Omental fat pad (tissue), 4 donors: ENCODE results near the gene MXD1. TPM values are rescaled to one million over a fixed set of nuclear protein-coding genes. Genes with fewer than 3 reads are reported as not detected.

Experiments
- ATAC-seq: fragments of 150-250 bp; one replicate; pipeline ENCODE4 v1.9.1; 2016; ENCODE audit warnings: mild to moderate bottlenecking, moderate library complexity; ENCODE audit not compliant: low FRiP score
- DNase-seq: peaks from one replicate; pipeline ENCODE4 v3.0.0-alpha.2; 2019; ENCODE audit warnings: low spot score
- total RNA-seq, 4 donors: library from RNA; depleted of rRNA; stranded (reverse); fragments of >200 nt; gene quantifications; one replicate each; pipeline ENCODE4 v1.1.0, GENCODE V29; 2016
- TF ChIP-seq, protein P1 (sequence below), 3 donors: fragments of 450-650 bp; IDR thresholded peaks; one replicate each; pipeline ENCODE4 v1.5.1; 2016 to 2017; ENCODE audit warnings: antibody characterized with exemption in 3 of 3, mild to moderate bottlenecking in 3 of 3, moderate library complexity in 2 of 3

Gene MXD1
- total RNA-seq, 4 donors from 2014 or later = 13.0 to 34.4 (median 22.4) TPM

DNA sequence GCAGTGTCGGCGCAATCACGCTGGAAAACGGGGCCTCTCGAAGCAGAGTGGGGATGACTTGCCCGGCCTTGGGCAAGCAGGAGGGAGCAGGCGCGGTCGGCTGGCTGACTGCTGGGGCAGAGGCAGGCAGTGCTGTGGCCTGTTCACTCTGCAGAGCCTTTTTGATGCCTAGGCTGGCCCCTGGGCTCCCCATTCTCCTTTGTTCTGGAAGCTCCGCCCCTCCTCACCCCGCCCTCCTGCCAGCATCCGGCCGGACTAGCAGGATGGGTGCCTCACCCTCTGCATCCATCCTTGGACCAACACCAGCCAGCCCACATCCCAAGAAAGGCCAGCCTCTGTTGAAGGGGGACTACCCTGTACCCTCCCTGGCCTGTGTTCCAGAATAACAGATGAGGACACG lies 46.6 kb downstream of the MXD1 start, which contains the start of gene ASPRV1:
TSS of gene ASPRV1 (minus strand) at position 136 of the 400 bp plus-strand sequence. CDS start 195 bp downstream, outside the sequence.
- TF ChIP-seq, protein P1, sequence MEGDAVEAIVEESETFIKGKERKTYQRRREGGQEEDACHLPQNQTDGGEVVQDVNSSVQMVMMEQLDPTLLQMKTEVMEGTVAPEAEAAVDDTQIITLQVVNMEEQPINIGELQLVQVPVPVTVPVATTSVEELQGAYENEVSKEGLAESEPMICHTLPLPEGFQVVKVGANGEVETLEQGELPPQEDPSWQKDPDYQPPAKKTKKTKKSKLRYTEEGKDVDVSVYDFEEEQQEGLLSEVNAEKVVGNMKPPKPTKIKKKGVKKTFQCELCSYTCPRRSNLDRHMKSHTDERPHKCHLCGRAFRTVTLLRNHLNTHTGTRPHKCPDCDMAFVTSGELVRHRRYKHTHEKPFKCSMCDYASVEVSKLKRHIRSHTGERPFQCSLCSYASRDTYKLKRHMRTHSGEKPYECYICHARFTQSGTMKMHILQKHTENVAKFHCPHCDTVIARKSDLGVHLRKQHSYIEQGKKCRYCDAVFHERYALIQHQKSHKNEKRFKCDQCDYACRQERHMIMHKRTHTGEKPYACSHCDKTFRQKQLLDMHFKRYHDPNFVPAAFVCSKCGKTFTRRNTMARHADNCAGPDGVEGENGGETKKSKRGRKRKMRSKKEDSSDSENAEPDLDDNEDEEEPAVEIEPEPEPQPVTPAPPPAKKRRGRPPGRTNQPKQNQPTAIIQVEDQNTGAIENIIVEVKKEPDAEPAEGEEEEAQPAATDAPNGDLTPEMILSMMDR (IDR thresholded peaks at IDR 0.05) = no peak
- DNase-seq (no peak), ATAC-seq (no peak)

DNA sequence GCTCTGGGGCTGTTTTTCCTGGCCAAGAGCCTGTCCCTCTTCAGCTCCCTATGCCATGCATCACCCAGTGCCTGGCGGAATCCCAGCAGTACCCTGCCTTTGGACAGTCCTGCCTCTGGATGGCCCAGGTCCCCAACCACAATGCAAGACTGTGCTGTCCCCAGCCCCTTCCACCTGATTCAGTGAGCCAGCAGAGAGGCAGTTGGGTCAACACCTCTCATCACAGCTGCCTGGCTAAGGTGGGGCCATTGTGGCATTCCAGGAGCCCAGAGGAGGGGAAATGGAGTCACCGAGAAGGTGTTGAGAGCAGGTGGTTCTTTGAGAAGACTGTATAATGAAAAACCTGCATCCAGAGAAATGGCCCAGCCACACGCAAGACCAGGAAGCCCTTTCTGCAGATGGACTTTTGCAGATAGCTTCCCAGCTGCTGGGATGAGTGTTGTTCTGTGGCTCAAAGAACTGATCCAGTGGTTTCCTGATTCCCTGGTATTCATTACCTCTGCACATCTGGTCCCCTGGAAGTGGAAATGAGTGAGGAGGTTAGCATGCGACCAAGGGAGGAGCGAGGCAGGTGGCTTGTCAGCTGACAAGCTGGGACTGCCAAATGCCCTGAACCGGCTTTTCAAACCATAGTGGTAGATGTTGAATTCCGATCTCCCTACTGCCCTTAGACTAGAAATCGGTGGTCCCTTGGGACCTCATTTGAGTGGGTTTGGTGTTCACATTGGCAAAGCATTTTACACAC lies 48.2 kb downstream of the MXD1 start:
- TF ChIP-seq, protein P1 (IDR thresholded peaks at IDR 0.05) = no peak
- ATAC-seq (no peak), DNase-seq (no peak)

DNA sequence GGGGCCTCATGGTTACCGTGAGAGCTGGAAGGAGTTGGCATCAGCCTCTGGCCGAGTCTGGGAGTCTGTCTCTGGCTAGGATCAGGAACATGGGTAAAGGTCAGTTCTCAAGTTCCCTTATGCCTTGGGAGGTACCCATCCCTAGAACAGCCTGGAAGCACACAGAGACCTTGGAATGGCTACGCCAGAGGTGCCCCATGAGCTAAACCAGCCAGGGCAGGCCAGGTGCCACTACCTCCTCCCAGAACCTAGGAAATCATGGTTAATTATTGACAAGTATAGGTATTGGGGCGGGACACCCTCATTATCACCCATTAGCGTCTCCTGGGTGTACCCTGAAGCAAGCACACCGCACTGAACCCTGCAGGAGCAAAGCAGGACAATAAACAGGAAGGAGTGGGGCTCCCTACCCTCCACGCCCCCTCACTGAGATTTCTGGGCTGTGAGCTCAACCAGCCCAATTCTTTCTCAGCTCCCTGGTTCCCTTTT lies 49.5 kb downstream of the MXD1 start:
- ATAC-seq (no peak), DNase-seq (no peak)
- TF ChIP-seq, protein P1 (IDR thresholded peaks at IDR 0.05) = no peak

DNA sequence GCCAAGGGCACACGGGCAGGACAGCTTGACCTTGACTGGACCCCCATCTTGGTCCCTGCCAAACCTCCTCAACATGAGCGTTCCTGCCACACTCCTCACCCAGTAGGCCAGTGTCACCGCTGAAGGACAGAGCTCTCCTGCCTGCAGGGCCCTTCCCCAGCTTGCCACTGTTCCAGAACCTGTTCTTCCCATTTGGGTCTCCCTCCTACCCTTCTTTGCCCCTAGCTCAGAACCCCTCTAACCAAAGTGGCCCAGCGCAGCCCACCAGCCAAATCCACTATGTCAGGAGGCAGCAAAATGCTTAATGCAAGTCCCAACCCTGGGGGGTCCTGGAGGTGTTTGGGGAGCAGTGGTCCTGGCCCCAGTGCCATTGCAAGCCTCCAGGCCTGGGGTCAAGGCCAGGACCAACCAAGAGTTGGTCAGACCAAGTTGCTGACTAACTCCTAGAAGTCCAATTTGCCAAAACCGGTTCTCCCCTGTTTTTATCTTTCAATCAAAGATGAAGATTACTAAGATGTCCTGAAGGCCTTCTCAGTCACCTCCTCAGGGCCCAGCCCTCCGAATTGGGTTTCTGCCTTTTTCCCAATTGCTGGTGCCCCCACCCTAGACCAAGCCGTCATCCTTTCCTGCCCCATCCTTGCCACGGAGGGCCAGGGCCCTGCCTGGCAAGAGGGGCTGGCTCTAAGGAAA lies 51.0 kb downstream of the MXD1 start:
- DNase-seq = no peak
- TF ChIP-seq, protein P1 (IDR thresholded peaks at IDR 0.05) = no peak

DNA sequence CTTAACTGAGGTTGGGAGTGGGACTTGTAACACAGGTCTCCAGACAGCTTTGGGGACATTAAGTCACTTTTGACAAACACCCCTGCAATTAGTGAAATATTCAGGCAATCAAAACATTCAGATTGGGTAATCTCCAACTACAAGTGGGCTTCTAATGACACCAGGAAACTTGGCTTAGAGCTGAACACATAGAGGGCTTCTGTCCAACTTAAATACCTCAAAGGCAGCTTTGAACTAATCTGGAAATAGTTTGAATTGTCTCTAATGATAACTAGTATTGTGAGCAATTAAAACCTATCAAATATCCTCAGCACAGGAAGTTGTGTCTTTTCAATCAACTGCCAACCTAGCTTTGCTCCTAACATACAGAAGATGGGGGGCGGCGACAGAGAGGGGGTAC lies 51.6 kb downstream of the MXD1 start:
- TF ChIP-seq, protein P1 (IDR thresholded peaks at IDR 0.05) = no peak
- ATAC-seq (no peak), DNase-seq (no peak)

More for the DNA sequence above, 51.0 kb downstream of the MXD1 start:
- no peak for ATAC-seq

DNA sequence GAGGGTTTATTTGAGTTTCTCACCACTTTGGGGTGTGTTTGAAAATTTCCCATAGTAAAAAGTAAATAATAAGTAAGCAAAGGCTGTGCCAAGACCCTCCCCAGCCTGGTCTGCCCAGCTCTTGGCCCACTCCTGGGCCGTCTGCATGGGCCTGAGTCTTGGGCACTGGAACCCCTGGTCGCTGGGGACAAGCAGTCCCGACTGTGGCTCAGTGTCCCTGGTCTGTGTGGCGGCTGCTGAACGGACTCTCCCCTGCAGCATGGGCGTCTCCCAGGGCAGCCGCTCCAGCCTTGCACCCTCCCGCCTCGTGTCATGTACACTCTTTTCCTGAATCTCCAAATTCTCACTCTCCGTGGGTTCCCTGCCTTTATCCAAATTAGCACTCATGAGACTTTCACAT lies 53.7 kb downstream of the MXD1 start:
- DNase-seq (no peak), ATAC-seq (no peak)
- TF ChIP-seq, protein P1 (IDR thresholded peaks at IDR 0.05) = no peak
